Right atrium auricular region (tissue), 2 donors: ENCODE data around the gene CIROP. TPM values are rescaled to one million over a fixed set of nuclear protein-coding genes. Genes with fewer than 3 reads are reported as not detected.
A peak's percentile ranks its signal among the peaks of the same experiment; 100 is the strongest.

Experiments
- DNase-seq: peaks from one replicate; pipeline ENCODE4 v3.0.0-alpha.2; 2019; ENCODE audit warnings: low spot score
- H3K27ac ChIP-seq, 2 donors: fragments of 200-600 bp; sonication (generic); 1 replicate in 1 of 2; 2 replicates in 1 of 2; pipeline ENCODE4 v1.5.1; 2016 to 2019
- H3K27me3 ChIP-seq, 2 donors: fragments of 200-600 bp; sonication (generic); one replicate each; pipeline versions ENCODE4 v1.5.1 to v1.6.0; 2017 to 2019
- H3K36me3 ChIP-seq: fragments of 200-600 bp; sonication (generic); one replicate; pipeline ENCODE4 v1.5.1; 2016
- H3K4me1 ChIP-seq, 2 donors: fragments of 200-600 bp; sonication (generic); one replicate each; pipeline versions ENCODE4 v1.5.1 to v1.6.0; 2017 to 2019
- H3K4me3 ChIP-seq, 2 donors: fragments of 200-600 bp; sonication (generic); 1 replicate in 1 of 2; 2 replicates in 1 of 2; pipeline ENCODE4 v1.5.1; 2017 to 2019; ENCODE audit warnings: mild to moderate bottlenecking in 1 of 2, moderate library complexity in 1 of 2
- H3K9me3 ChIP-seq, 2 donors: fragments of 200-600 bp; sonication (generic); one replicate each; pipeline ENCODE4 v1.5.1; 2019
- CTCF ChIP-seq, 2 donors: fragments of 200-600 bp; sonication (generic); IDR thresholded peaks; one replicate each; pipeline ENCODE4 v1.5.1; 2019; ENCODE audit warnings: antibody characterized with exemption in 2 of 2
- total RNA-seq, 2 donors: library from RNA; depleted of rRNA; stranded (reverse); fragments of >200 nt; gene quantifications; one replicate each; pipeline ENCODE4 v1.1.0, GENCODE V29; 2016

The CIROP gene
- total RNA-seq, 2 donors from 2014 or later, result not detected

GRCh38 chr14:23062002-23062401, 42.8 kb downstream of the CIROP start:
- TF ChIP-seq CTCF (IDR thresholded peaks at IDR 0.05), result no peak
- H3K36me3 ChIP-seq, result peaks cover 82% of the 10 kb centered on the region
- H3K4me1 ChIP-seq, result peaks cover 0 to 19% of the 10 kb centered on the region in 2 donors
- H3K9me3 ChIP-seq, result no peaks in the 10 kb centered on the region
- peak overlapping the region in 1 of 2 donors; percentile 28 for H3K27ac ChIP-seq
- DNase-seq, result peak; percentile 81
- H3K4me3 ChIP-seq, result no peak overlapping the region
- no peaks in the 10 kb centered on the region for H3K27me3 ChIP-seq

GRCh38 chr14:23060536-23061260, 44.1 kb downstream of the CIROP start:
- H3K27ac ChIP-seq, result no peak overlapping the region
- H3K4me1 ChIP-seq, result peaks cover 0 to 30% of the 10 kb centered on the region in 2 donors
- no peaks in the 10 kb centered on the region for H3K27me3 ChIP-seq
- H3K36me3 ChIP-seq, result peaks cover 69% of the 10 kb centered on the region
- no peaks in the 10 kb centered on the region for H3K9me3 ChIP-seq
- no peak overlapping the region for H3K4me3 ChIP-seq
- TF ChIP-seq CTCF (IDR thresholded peaks at IDR 0.05), result no peak
- no peak for DNase-seq

- Histone ChIP-seq H3K4me1 (peaks cover 0 to 31% of the 10 kb centered on the region in 2 donors), H3K27me3 (no peaks in the 10 kb centered on the region), H3K27ac (no peak overlapping the region), H3K4me3 (no peak overlapping the region), H3K9me3 (no peaks in the 10 kb centered on the region), H3K36me3 (peaks cover 53% of the 10 kb centered on the region)
- no peak for DNase-seq
- TF ChIP-seq CTCF (IDR thresholded peaks at IDR 0.05), result no peak
These were observed 45.9 kb downstream of the CIROP start for GRCh38 chr14:23058654-23059504.

GRCh38 chr14:23057757-23058653, 46.8 kb downstream of the CIROP start:
- no peaks in the 10 kb centered on the region for H3K27me3 ChIP-seq
- H3K9me3 ChIP-seq, result no peaks in the 10 kb centered on the region
- TF ChIP-seq CTCF (IDR thresholded peaks at IDR 0.05), result peak; percentile 83 to 99
- H3K4me3 ChIP-seq, result peak overlapping the region; percentile 61 to 73
- peak overlapping the region; percentile 55 to 69 for H3K27ac ChIP-seq
- peaks cover 44% of the 10 kb centered on the region for H3K36me3 ChIP-seq
- peak; percentile 86 for DNase-seq
- H3K4me1 ChIP-seq, result peaks cover 0 to 31% of the 10 kb centered on the region in 2 donors

- no peak for TF ChIP-seq CTCF (IDR thresholded peaks at IDR 0.05)
- H3K9me3 ChIP-seq, result no peaks in the 10 kb centered on the region
- H3K27ac ChIP-seq, result peak within 1 kb of the TSS; percentile 55 to 69
- peaks cover 36% of the 10 kb centered on the region for H3K36me3 ChIP-seq
- H3K27me3 ChIP-seq, result no peaks in the 10 kb centered on the region
- H3K4me3 ChIP-seq, result peak within 1 kb of the TSS; percentile 61 to 73
- DNase-seq, result no peak
- H3K4me1 ChIP-seq, result peaks cover 0 to 23% of the 10 kb centered on the region in 2 donors
These were observed 47.6 kb downstream of the CIROP start, which contains the start of gene CDH24 for GRCh38 chr14:23056956-23057756. Gene CDH24 (minus strand): TSS chr14:23057520. CDS start chr14:23055733, 1,787 bp downstream.
